ENCODE measurements around the gene LDLRAD2.

- TF ChIP-seq CTCF (IDR thresholded peaks at IDR 0.05; ENCODE audit: low read depth, low read length, missing input control) (no peak), FOXA2 (IDR thresholded peaks at IDR 0.05) (no peak)
- TF ChIP-seq, protein P1, sequence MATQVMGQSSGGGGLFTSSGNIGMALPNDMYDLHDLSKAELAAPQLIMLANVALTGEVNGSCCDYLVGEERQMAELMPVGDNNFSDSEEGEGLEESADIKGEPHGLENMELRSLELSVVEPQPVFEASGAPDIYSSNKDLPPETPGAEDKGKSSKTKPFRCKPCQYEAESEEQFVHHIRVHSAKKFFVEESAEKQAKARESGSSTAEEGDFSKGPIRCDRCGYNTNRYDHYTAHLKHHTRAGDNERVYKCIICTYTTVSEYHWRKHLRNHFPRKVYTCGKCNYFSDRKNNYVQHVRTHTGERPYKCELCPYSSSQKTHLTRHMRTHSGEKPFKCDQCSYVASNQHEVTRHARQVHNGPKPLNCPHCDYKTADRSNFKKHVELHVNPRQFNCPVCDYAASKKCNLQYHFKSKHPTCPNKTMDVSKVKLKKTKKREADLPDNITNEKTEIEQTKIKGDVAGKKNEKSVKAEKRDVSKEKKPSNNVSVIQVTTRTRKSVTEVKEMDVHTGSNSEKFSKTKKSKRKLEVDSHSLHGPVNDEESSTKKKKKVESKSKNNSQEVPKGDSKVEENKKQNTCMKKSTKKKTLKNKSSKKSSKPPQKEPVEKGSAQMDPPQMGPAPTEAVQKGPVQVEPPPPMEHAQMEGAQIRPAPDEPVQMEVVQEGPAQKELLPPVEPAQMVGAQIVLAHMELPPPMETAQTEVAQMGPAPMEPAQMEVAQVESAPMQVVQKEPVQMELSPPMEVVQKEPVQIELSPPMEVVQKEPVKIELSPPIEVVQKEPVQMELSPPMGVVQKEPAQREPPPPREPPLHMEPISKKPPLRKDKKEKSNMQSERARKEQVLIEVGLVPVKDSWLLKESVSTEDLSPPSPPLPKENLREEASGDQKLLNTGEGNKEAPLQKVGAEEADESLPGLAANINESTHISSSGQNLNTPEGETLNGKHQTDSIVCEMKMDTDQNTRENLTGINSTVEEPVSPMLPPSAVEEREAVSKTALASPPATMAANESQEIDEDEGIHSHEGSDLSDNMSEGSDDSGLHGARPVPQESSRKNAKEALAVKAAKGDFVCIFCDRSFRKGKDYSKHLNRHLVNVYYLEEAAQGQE (IDR thresholded peaks at IDR 0.05) = no peak
Measured at GRCh38 chr1:21837476-21837875, 25.4 kb downstream of the LDLRAD2 start.
